SJCRH30 (cell line): ENCODE results near the gene RNF166. TPM values are rescaled to one million over a fixed set of nuclear protein-coding genes. Genes with fewer than 3 reads are reported as not detected.

ENCODE experiments used
- DNase-seq, 2 experiments: peaks; one replicate each; pipeline ENCODE4 v3.0.0-alpha.2; 2015 to 2020
- H3K27ac ChIP-seq: fragments of 250-450 bp; sonication (Bioruptor Pico); 2 replicates; pipeline ENCODE4 v1.5.1; 2020; ENCODE audit warnings: mild to moderate bottlenecking, moderate library complexity
- H3K27me3 ChIP-seq: fragments of 250-450 bp; sonication (Bioruptor Pico); 2 replicates; pipeline ENCODE4 v1.5.1; 2020; ENCODE audit warnings: mild to moderate bottlenecking, moderate library complexity
- H3K36me3 ChIP-seq: fragments of 250-450 bp; sonication (Bioruptor Pico); 2 replicates; pipeline ENCODE4 v1.5.1; 2020; ENCODE audit warnings: mild to moderate bottlenecking, moderate library complexity
- H3K4me1 ChIP-seq: fragments of 250-450 bp; sonication (Bioruptor Pico); 2 replicates; pipeline ENCODE4 v1.5.1; 2020; ENCODE audit warnings: mild to moderate bottlenecking, moderate library complexity
- H3K4me3 ChIP-seq: fragments of 250-450 bp; sonication (Bioruptor Pico); 2 replicates; pipeline ENCODE4 v1.5.1; 2020; ENCODE audit warnings: mild to moderate bottlenecking, moderate library complexity
- H3K9me3 ChIP-seq: fragments of 250-450 bp; sonication (Bioruptor Pico); replicated peaks from 2 replicates; pipeline ENCODE4 v1.5.1; 2020; ENCODE audit warnings: mild to moderate bottlenecking, moderate library complexity
- total RNA-seq: library from RNA; depleted of rRNA; stranded (reverse); fragments of >200 nt; shearing (Covaris generic); gene quantifications from 2 replicates; pipeline ENCODE4 v1.2.3, GENCODE V29; 2014

The RNF166 gene
- total RNA-seq, 1 experiment from 2014 or later = 10.4 TPM

DNA sequence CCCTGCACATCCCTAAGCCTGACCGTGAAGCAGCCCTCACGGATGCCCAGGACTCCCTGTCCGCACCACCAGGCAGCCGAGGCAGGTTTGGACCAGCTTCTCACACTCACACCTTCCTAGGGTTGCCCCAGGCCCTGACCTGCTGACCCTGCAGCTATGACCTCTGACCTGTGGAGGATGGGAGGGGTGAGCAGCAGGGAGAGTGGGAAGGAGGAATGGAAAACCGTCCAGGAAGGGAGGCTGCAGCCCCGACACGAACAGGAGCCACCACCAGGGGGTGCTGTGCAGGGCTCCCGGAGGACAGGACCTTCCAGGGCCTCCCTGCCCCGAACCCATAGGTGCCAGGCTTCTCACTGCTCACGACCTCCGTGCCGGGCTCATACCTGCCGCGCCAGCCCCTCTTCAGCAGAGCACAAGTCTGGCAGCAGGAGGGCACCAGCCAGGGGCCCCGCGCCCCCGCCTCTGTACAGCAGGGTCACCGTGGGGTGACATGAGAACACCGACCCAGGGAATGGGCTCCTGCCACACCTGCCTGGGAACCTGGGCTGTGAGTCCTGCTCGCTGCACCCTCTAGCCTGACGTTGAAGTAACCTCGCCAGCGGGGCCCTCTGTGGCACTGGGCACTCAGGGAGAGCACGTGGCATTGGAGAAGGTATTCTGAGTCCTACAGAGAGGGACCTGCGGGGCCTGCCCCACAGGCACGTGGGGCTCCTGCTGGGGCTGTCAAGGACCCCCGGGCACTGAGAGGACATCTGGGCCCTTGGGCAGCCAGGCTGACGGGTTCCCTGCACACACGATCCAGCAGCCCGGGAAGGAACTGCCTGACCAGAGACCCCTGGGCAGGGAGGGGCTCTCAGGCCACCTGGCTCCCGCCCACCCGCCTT, 37.7 kb upstream of the RNF166 start:
- H3K27me3 ChIP-seq = no peaks in the 10 kb centered on the region
- DNase-seq = peak; percentile 66 to 74
- H3K4me1 ChIP-seq = peaks cover 40% of the 10 kb centered on the region
- no peak overlapping the region for H3K27ac ChIP-seq
- no peak overlapping the region for H3K4me3 ChIP-seq
- no peaks in the 10 kb centered on the region for H3K36me3 ChIP-seq
- no peaks in the 10 kb centered on the region for H3K9me3 ChIP-seq

DNA sequence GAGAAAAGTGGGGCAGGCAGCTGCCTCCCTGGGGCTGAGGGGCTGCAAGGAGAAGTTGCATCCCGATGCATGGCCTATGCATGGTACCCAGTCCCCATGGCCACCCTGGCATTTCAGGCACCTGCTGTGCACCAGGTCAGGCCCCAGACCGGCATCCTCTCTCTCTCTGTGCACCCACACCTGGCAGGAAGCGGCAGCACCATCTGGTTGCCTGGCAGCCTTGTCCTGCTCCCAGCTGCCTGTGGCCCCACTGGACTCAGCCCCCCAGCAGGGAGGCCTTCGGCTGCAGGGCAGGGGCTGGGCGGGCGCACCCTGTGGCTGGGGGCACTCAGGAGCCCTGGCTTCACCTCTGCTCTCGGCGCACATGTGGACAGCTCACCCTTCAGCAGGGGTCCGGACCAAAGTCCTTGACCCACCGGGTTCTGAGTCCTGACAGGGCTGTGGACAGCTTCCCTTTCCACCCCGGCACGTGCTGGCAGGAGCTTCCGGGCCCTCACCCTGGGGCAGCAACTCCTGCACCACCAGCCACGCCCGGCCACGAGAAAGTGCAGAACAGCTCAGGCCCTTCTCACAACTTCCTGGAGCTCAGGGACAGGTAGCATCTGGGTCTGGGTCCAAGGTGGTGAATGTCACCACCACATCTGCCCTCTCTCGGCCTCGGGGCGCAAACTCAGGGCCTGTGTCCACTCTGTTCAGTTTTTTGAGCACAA, 36.8 kb upstream of the RNF166 start:
- H3K9me3 ChIP-seq = no peaks in the 10 kb centered on the region
- H3K27me3 ChIP-seq = no peaks in the 10 kb centered on the region
- H3K4me1 ChIP-seq = peaks cover 48% of the 10 kb centered on the region
- no peak overlapping the region for H3K27ac ChIP-seq
- no peak for DNase-seq
- no peak overlapping the region for H3K4me3 ChIP-seq
- no peaks in the 10 kb centered on the region for H3K36me3 ChIP-seq

DNA sequence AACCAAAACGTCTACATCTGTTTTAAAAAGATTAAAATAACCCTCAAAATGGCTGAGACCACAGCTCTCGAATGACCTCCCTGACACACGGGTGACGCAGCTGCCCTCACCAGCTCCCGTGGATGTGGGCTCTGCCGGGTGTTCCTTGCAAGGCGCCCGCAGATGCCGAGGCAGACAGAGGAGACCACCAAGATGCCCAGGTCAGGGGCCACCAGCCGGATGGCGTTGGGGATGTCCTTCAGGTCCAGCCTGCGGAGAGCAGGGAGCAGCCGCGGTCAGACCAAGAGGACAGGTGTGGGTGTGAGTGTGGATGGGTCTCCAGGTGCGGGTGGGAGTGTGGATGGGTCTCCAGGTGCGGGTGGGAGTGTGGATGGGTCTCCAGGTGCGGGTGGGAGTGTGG, 35.2 kb upstream of the RNF166 start:
- H3K9me3 ChIP-seq = no peaks in the 10 kb centered on the region
- H3K27me3 ChIP-seq = no peaks in the 10 kb centered on the region
- no peak for DNase-seq
- H3K4me1 ChIP-seq = peaks cover 44% of the 10 kb centered on the region
- H3K27ac ChIP-seq = peak overlapping the region; percentile 93
- H3K36me3 ChIP-seq = no peaks in the 10 kb centered on the region
- no peak overlapping the region for H3K4me3 ChIP-seq

DNA sequence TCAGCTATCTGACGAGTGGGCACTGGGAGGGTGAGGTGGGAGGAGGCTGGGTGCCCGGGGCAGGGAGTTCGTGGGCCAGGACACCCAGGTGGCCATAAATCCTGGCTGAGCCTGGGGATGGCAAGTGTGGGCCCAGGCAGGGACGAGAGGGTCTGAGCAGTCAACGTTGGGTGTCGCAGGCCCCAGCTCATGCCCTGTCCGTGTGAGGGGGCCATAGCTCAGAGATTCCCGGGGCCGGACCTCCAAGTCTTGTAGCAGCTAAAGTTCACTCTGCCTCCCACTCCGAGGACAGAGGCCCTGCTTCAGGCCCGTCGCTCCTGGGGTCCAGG, 34.5 kb upstream of the RNF166 start:
- Histone ChIP-seq H3K27me3 (no peaks in the 10 kb centered on the region), H3K4me3 (no peak overlapping the region), H3K4me1 (peaks cover 40% of the 10 kb centered on the region), H3K36me3 (no peaks in the 10 kb centered on the region), H3K9me3 (no peaks in the 10 kb centered on the region), H3K27ac (peak overlapping the region; percentile 93)
- no peak for DNase-seq

DNA sequence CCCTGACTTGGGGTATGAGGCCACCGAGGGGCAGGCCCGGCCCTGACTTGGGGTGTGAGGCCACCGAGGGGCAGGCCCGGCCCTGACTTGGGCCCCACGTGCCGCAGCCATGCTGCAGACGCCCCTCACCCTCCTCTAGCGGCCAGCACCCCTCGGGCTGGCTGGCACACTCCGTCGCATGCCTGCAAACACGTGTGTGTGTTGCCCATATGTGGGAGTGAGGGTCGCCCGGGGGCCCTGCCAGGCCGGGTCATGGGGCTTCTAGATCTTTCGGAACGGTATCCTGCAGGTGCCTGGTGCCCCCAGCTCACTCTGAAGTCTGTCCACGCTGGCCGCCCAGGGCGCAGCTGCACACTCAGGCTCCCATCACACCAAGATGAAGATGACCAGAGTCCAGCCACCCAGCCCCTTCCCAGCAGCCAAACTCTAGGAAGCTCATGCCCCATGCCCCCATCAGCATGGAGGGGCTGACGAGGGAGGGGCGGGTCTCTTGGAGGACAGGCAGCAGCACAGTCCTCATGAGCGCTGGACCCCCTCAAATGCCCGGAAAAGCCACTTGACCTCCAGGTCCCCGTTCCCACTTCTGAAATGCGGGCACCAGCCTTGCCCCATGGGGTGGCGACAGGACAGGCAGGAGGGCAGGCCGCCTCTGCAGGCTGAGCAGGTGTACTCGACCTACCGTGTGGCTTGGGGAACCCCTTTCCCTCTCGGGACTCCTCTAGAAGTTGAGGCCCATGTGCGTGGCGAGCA, 33.9 kb upstream of the RNF166 start:
- no peaks in the 10 kb centered on the region for H3K27me3 ChIP-seq
- no peak for DNase-seq
- H3K4me3 ChIP-seq = no peak overlapping the region
- no peaks in the 10 kb centered on the region for H3K9me3 ChIP-seq
- H3K27ac ChIP-seq = peak overlapping the region; percentile 93
- H3K4me1 ChIP-seq = peaks cover 38% of the 10 kb centered on the region
- H3K36me3 ChIP-seq = no peaks in the 10 kb centered on the region

DNA sequence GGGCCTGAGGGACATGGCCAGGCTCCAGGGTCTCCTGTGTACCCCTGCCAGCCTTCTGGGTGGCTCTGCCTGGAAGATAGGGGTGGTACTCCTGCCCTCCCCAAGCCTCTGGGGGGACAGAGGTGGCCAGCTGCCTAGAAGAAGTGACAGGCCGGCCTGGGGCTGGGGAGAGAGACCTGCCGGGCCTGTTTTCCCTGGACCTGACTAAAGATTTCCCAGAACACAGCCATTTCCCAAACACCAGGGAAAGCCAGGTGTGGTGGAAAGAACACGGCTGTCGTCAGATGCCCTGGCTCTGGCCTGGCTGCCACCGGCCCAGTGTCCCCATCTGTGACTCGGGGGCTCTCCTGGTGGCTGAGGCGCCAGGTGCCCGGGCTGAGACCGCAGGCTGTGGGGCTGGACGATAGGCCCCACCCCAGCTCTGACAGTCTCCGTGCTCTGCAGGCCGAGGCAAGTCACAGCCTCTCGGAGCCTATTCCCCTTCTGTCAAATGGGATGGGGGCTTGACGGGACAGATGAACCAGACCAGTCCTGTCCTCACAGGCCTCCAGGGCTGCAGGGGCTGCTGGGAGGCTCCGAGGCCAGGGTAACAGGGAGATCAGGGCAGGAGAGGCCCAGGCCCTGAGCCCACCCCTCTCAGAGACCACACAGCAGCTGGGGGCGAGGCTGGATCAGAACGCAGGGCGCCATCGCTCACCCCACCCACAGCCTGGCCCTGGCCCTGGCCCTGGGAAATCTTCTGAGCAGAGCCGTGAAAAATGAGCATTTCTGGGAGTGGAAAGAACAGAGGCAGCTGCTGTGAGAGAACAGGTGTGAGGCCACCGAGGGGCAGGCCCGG, 33.1 kb upstream of the RNF166 start:
- no peaks in the 10 kb centered on the region for H3K27me3 ChIP-seq
- no peaks in the 10 kb centered on the region for H3K9me3 ChIP-seq
- H3K36me3 ChIP-seq = no peaks in the 10 kb centered on the region
- no peak overlapping the region for H3K4me3 ChIP-seq
- peak overlapping the region; percentile 93 for H3K27ac ChIP-seq
- peaks cover 38% of the 10 kb centered on the region for H3K4me1 ChIP-seq
- peak; percentile 93 to 94 for DNase-seq

DNA sequence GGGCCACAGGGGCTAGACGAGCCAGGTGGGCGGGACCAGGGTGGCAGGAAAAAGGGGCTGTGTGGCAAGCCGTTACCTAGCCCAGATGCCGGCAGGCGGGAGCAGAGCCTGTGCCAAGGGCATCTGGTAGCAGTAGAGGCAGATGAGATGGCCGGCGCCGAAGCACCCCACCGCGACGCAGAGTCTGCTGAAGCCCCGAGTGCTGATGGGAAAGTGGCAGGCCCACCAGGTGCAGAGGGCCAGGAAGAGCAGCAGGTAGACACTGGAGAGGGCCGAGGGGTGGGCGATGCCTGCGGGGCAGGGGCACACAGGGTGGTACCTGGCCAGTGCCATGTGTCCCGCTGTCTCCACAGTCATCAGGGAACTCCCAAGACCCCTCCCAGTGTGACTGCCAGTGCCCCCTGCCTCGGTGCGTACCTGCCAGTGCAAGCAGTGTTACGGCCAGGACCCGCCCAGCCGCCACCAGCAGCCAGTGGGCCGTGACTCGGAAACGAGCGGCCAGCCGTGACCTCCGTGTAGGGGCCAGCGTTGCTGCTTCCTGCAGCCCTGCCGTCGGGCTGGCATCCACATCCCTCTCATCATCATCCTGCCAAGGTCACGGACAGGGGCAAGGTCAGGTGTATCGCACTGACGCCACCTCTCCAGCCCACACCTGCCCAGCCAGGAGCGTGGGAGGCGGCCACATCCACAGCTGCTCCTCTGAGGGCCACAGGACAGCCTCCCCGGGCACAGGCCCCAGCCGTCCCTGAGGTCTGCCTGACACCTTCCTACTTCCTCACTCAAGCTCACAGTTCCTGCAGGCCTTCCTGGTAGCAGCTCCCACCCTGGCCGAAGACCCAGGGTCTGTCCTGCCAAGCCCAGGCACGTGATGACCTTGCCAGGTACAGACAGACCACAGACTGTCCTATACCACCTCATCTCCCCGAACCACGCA, 32.2 kb upstream of the RNF166 start:
- H3K27ac ChIP-seq = peak overlapping the region; percentile 93
- no peaks in the 10 kb centered on the region for H3K36me3 ChIP-seq
- no peak for DNase-seq
- H3K27me3 ChIP-seq = no peaks in the 10 kb centered on the region
- no peak overlapping the region for H3K4me3 ChIP-seq
- H3K4me1 ChIP-seq = peaks cover 38% of the 10 kb centered on the region
- no peaks in the 10 kb centered on the region for H3K9me3 ChIP-seq

DNA sequence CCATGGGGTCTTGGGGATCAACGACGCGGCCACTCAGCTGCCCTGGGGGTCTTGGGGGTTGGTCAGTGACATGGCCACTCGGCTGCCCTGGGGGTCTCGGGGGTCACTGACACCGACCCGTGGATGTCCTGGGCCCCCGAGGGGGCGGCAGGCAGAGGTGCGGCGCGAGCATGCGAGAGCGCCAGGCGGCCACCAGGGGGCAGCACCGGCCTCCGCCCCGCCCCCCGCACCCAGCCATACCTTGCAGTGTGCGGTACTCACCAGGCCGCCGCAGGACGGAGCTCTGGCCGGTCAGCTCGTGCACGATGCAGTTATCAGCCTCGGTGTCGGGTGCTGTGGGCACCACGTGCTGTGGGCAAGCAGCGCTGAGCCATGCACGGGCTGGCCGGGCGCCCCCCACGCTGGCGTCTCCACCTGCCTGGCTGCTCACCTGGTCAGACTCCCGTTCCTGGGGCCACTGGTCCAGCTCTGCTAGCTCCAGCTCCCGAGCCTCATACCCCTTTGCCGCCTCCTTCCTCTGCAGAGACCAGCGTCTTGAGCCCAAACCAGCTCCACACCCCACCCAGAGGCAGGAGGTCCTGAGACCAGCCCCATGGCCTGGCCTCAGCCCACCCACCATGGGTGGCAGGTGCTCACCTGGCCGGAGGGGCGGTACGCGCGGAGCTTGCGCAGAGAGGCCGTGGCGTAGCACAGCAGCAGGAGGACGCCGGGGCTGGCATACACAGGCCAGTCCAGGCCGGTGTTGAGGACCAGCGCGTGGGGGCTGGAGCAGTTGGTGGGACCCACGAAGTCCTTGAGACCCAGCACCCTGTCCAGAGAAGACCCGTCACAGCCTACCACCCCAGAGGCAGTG, 31.3 kb upstream of the RNF166 start:
- H3K27ac ChIP-seq = peak overlapping the region; percentile 20; the same call in 1 of the 2 replicates
- H3K4me3 ChIP-seq = no peak overlapping the region
- H3K9me3 ChIP-seq = no peaks in the 10 kb centered on the region
- peaks cover 38% of the 10 kb centered on the region for H3K4me1 ChIP-seq
- peak; percentile 71 for DNase-seq
- no peaks in the 10 kb centered on the region for H3K27me3 ChIP-seq
- no peaks in the 10 kb centered on the region for H3K36me3 ChIP-seq

DNA sequence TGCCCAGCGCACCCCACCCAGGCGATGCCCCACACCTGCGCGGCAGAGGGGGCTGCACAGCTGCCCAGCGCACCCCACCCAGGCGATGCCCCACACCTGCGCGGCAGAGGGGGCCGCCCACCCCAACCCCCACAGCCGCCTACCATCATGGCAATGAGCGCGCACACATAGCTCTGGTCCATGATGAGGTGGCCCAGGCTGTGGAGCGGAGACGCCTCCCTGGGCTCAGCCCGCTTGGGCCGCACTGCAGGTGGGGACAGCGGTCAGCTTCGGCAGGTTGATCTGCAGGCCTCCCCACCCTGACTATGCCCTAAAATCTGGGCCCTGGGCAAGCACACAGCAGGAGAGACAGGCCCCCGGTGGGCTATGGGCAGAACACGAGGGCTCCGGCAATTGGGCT, 30.3 kb upstream of the RNF166 start:
- no peak for DNase-seq
- Histone ChIP-seq H3K4me1 (peaks cover 40% of the 10 kb centered on the region), H3K27ac (no peak overlapping the region), H3K27me3 (no peaks in the 10 kb centered on the region), H3K36me3 (no peaks in the 10 kb centered on the region), H3K9me3 (no peaks in the 10 kb centered on the region), H3K4me3 (no peak overlapping the region)

DNA sequence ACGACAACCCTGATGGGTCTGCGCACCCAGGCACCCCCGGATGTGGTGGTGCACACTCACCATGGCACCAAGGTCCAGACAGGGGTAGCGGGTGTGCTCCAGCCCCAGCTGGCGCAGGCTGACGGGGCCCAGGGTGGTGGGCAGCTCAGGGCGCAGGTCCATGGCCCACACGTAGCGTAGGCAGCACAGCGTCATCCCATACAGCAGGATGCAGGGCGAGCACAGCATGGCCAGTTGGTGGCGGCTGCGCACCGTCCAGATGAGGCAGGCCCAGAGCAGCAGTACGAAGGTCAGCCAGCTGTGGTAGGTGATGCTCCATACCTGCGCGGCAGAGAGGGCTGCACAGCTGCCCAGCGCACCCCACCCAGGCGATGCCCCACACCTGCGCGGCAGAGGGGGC, 29.9 kb upstream of the RNF166 start:
- Histone ChIP-seq H3K4me3 (no peak overlapping the region), H3K4me1 (peaks cover 41% of the 10 kb centered on the region), H3K27ac (no peak overlapping the region), H3K27me3 (no peaks in the 10 kb centered on the region), H3K36me3 (no peaks in the 10 kb centered on the region), H3K9me3 (no peaks in the 10 kb centered on the region)
- DNase-seq = no peak

DNA sequence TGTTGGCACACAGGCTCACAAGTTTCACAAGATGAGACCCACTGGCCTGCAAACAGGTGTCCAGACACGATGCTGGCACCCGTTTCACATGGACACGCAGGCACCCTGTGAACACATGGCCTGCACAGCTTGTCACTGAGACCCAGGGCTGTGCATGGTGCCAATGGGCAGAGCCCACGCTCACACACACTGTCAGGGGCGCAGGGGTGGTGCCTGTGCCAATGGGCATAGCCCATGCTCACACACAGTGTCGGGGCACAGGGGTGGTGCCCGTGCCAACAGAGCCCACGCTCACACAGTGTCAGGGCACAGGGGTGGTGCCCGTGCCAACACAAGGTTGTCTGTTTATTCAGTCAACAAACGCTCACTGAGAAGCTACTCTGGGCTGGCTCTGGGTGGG, 29.4 kb upstream of the RNF166 start:
- DNase-seq = no peak
- Histone ChIP-seq H3K27ac (no peak overlapping the region), H3K4me3 (no peak overlapping the region), H3K36me3 (no peaks in the 10 kb centered on the region), H3K9me3 (no peaks in the 10 kb centered on the region), H3K27me3 (no peaks in the 10 kb centered on the region), H3K4me1 (peaks cover 41% of the 10 kb centered on the region)

DNA sequence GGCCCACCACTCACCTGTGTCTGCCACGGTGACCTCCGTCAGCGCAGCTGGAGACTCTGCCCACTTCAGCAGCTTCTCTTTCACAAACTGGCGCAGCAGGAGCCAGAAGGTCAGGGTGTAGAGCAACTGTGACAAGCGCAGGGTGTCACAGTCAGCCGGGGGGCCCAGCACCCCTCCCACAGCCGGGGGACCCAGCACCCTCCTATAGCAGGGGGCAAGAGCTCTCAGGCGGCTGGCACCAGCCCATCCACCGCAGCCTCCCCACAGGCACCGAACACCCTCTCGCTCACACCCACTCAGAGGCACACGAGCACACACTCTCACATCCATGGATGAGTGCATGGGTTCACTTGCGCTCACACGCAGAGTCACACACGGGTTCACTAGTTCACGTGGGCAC, 28.9 kb upstream of the RNF166 start:
- no peaks in the 10 kb centered on the region for H3K27me3 ChIP-seq
- no peaks in the 10 kb centered on the region for H3K9me3 ChIP-seq
- no peaks in the 10 kb centered on the region for H3K36me3 ChIP-seq
- no peak for DNase-seq
- peaks cover 37% of the 10 kb centered on the region for H3K4me1 ChIP-seq
- no peak overlapping the region for H3K27ac ChIP-seq
- no peak overlapping the region for H3K4me3 ChIP-seq

DNA sequence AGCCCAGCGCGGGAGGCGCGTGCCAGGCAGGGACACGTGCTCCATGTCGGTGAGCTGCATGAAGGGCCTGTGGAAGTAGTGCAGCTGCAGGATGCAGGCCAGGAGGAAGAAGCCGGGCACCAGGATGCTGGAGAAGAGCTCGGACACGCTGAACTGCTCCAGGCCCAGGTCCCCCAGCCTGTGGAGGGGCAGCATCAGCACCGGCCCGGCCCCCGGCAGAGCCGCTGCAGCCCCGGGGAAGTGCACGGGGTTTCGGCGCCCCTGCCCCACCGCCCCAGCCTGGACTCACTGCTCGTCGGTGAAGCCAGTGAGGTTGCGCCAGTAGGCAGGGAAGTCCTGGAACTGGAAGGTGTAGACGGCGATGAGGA, 28.1 kb upstream of the RNF166 start:
- no peaks in the 10 kb centered on the region for H3K9me3 ChIP-seq
- H3K4me1 ChIP-seq = peaks cover 31% of the 10 kb centered on the region
- no peaks in the 10 kb centered on the region for H3K27me3 ChIP-seq
- H3K36me3 ChIP-seq = no peaks in the 10 kb centered on the region
- no peak for DNase-seq
- H3K4me3 ChIP-seq = no peak overlapping the region
- H3K27ac ChIP-seq = no peak overlapping the region
